NOMO-1 treated with DMSO at 0.1 percent for 48 hours (cell line): ENCODE measurements around the gene SESN1.

Experiments
- DNase-seq: peaks from one replicate; lab custom pipeline; 2025; ENCODE audit not compliant: unreplicated experiment; lab: John Stamatoyannopoulos, UW

Gene SESN1

GRCh38 chr6:109033655-109034054 lies 61.0 kb downstream of the SESN1 start:
- DNase-seq = no peak

- no peak for DNase-seq
Measured at GRCh38 chr6:109031416-109031815, 63.2 kb downstream of the SESN1 start.

GRCh38 chr6:109029313-109029712 lies 65.3 kb downstream of the SESN1 start:
- DNase-seq = no peak

DNA sequence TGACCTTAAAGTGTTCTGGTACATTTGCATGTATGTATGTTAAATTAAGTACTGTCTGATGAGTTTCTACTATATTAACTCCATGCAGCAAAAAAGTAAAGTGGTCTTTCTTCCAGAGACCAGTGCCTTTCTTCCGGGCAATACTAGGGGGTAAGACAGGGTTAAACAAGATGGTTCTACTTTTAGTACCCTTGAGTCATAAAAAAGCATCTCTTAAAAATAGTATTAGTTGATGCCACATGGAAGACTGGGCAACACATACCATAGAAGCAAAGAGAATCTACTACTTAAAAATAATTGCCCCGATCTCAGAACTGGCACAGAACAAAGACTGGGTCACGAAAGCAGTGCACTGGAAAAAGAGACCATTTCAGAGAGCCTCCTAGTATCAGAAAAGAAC lies 66.2 kb downstream of the SESN1 start:
- no peak for DNase-seq

DNA sequence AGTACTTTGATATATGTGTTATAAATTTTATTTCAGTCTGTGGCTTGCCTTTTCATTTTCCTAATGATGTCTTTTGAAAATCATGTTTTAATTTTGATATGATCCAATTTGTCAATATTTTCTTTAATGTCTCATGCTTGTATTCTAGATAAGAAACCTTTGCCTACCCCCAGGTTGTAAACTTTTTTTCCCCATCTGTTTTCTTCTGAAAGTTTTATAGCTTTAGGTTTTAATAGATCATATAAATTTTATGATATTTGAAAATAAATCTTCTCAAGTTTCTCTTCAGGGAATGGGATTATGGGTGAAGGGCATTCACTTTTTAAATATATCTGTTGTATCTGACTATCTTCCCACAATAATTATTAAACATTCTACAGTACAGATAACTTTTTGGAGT lies 66.7 kb downstream of the SESN1 start:
- no peak for DNase-seq

DNA sequence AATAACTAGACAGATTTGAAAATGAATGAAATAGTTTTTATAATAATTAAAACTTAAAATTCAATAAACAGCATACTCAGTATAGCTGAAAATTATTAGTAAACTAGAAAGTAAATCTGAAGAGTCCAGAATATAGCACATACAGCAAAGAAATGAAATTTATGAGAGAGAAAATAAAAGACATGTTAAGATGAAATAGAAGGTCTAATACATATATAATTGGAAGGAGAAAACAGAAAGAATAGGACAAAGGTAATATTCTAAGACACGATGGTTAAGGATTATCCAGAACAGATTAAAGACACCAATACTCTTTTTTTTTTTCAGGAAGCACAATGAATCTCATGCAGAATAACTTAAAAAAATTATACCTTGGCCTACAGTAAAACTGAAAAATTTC lies 69.0 kb downstream of the SESN1 start:
- no peak for DNase-seq

DNA sequence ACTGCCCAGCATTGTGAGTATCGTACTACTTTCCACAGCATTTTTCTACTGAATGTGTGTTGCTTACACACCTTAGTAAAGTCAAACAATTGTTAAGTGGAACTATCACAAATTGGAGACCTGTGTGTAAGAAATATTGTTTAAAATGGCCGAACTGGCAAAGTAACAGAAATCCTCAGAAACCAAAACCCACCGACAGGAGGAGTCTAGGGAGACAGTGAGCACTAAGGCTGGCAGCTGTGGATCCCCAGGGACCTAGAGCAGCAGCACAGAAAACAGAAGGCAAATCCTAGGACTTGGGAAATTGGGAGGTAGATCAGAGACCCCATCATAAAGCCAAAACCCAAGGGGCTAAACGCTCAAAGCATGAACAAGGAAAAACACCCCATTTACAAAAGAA lies 69.9 kb downstream of the SESN1 start:
- no peak for DNase-seq

GRCh38 chr6:109024368-109024767 lies 70.3 kb downstream of the SESN1 start:
- no peak for DNase-seq

DNA sequence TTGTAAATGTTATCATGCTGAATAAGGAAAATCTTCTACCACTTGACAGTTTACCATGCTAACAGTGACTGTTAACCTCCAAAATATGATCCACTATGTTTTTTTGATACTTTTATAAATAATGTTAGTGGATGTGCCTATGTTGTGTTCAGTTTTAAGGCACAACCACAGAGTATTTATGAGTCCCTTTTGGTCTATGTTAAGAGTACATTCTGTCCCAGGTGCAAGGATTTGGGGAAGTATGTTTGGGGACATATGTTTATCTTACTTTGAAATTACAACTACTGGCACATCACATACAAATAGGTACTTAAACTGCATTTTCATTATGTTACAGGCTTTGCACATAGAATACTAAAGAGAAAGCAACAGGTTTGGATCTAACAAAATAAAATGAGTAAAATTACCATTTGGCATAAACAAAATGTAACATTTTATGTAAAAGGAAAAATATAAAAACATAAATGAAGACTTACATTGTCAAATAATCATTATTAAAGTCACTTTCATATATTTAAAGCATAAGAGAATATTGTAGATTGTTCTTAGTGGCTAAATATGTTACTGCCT lies 71.2 kb downstream of the SESN1 start:
- DNase-seq = no peak

DNA sequence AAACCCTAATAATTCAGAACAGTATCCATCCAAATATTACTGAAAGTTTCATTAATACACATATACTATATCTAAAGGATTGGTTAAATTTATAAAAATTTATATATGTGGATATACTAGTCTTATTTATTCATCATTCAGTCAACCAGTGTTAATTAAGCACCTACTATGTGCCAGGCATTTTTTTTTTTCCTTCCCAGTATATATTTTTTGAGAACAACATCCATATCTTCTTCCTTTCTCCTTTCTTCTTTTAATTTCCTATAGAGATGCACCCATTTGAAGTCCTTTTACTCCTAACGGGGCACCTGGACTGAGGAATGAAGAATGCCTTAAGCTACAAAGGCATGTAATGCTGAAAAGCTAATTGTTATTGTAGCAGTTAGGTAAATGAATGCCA lies 72.8 kb downstream of the SESN1 start:
- no peak for DNase-seq

DNA sequence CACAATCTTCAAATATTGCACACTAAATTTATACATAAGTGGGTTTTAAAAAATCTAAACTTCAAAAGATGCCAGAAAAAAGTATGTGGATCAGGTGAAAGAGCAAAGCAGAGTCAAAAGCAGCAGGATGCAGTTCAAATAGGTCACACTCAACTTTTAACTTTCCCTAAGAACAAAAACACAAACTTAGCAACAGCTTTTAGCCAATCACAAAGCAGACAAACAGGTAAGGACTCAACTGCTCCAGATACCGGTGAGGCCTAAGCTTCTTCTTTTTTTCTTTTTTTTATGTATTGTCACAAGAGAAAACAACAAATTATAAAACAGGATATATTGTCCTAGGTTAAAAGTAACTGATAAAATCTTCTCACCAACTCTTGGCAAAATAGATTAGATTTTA lies 74.7 kb downstream of the SESN1 start:
- DNase-seq = no peak

DNA sequence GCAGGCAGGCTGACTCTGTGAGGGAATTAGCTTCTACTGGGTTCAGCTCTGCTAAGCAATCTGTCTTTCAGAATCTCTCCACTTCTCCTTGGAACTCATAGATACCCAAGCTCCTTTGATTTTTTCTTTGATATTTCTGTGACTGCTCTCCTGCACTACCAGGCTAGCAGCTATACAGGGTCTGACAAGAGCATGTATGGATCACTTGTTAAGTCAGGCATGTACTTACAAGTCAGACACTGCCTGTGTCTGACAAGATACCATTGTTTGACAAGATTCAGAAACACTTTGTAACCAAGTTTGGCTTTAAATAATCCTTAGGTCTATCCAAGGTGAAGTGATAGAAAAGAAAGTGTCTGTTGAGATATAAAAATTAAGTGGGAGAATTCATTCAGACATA lies 79.5 kb downstream of the SESN1 start:
- DNase-seq = no peak

- DNase-seq = no peak
Measured at GRCh38 chr6:109014606-109015005, 80.0 kb downstream of the SESN1 start.

- DNase-seq = peak; percentile 57
Measured at GRCh38 chr6:109013656-109014305, 80.9 kb downstream of the SESN1 start.

DNA sequence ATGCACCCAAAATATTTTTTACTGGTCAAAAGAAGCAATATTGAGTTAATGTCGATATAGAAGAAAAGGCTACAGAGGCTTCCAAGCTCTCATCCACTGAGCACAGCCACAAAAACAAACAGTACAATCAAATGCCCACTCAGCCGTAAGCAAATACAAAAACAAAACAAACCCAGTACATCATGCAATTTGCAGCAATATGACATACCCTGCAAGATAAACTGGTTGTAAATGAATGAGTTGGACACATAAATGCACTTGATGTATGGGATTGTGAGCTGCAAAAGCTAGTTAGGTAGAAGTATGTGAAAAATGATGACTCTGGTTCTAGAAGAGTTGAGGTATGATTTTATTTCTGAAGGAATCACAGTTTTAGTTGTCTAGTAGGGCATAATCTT lies 83.9 kb downstream of the SESN1 start:
- DNase-seq = no peak

- no peak for DNase-seq
Measured at GRCh38 chr6:109009962-109010704, 84.5 kb downstream of the SESN1 start.

DNA sequence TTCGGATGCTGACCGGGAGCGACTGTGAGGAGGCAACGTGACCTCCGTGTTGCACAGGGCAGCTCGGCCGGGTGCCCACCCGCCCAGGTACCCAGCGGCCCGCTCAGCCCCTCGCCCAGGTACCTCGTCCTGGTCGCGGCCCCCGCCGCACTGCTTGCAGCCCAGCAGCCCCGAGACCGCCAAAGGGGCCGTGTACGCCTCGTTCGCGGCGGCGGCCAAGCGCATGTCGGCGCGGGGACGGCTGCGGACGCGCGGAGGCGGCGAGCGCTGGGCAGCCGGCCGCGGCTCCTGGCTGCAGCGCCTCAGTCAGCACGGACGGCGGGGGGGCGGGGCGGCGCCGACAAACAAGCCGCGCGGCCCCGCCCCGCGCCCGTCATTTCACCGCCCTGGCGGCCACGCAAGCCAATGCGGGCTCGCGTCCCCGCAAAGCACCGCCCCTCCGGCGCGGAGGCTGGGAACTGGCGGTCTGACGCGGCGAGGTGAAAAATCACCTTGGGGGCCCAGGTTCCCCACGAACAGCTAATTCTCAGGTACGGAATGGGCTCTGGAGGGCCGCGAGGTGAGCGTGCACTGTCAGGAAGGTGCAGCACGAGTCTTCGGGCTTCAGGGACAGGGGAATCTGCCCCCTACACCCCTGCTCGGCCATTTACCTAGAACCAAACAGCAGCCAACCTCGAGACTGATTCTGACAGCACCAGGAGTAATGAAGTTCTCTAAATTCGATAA lies 85.2 kb downstream of the SESN1 start:
- DNase-seq = peak; percentile 67

- DNase-seq = peak; percentile 71
Measured at GRCh38 chr6:109008537-109009235, 86.0 kb downstream of the SESN1 start.

GRCh38 chr6:109008054-109008453 lies 86.6 kb downstream of the SESN1 start:
- no peak for DNase-seq

DNA sequence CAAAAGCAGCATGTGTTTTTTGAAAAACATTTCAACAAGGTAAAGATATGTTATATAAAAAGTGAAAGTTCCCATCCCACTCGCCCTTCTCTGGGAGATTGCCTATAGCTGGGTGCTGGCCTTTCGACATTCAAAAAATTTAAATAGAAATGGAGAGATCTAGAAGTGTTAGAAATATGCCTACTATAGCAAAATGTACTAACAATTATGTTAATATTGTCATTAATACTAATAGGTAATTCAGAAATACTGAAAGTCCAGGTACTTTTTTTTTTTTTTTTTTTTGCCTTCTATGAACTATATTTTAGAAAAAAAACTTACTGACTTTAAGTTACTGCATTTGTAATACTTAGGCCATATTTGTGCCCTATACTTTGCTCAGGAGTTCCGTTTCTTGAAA lies 87.1 kb downstream of the SESN1 start:
- no peak for DNase-seq

- DNase-seq = no peak
Measured at GRCh38 chr6:109006818-109007217, 87.8 kb downstream of the SESN1 start.
